B cell (primary cell): Measurements from ENCODE around the gene ZFP14. TPM values are rescaled to one million over a fixed set of nuclear protein-coding genes. Genes with fewer than 3 reads are reported as not detected.

Experiments
- ATAC-seq: fragments of 200-7000 bp; cut with Tn5 transposase; one replicate; pipeline ENCODE4 v1.10.0; 2021; ENCODE audit warnings: low read depth, mild to moderate bottlenecking, moderate number of reproducible peaks, moderate library complexity
- CTCF ChIA-PET: fragments of 350-600 bp; sonication (Branson Sonifier 250); formaldehyde crosslinking; loops from one replicate; lab custom pipeline; 2021; ENCODE audit warnings: antibody characterized with exemption, inconsistent platforms; lab: Charles Lee
- POLR2A ChIA-PET: fragments of 350-600 bp; sonication (Branson Sonifier 250); formaldehyde crosslinking; loops from one replicate; lab custom pipeline; 2021; ENCODE audit warnings: antibody characterized with exemption; lab: Charles Lee
- DNase-seq: peaks from one replicate; pipeline ENCODE4 v3.0.0; 2013
- H2AFZ ChIP-seq: 2 replicates; pipeline ENCODE4 v1.6.1; 2012; ENCODE audit warnings: mild to moderate bottlenecking, low read depth, low read length; ENCODE audit not compliant: insufficient read depth, poor library complexity, severe bottlenecking
- H3K27ac ChIP-seq, 2 donors: 1 replicate in 1 of 2; 2 replicates in 1 of 2; pipeline ENCODE4 v1.5.1; 2012 to 2013; ENCODE audit warnings: low read length in 2 of 2, mild to moderate bottlenecking in 2 of 2, moderate library complexity in 1 of 2
- H3K27me3 ChIP-seq, 4 experiments: fragments of 200-600 bp in 1 of 4; sonication (generic) in 1 of 4; replicated peaks in 1 of 4; 1 replicate in 2 of 4; 2 replicates in 2 of 4; pipeline versions ENCODE4 v1.6.1 to v1.7.0; 2013 to 2016; ENCODE audit warnings: low read length in 3 of 4, mild to moderate bottlenecking in 2 of 4, mixed read lengths in 1 of 4, moderate library complexity in 1 of 4; ENCODE audit not compliant: insufficient read depth in 4 of 4, control insufficient read depth in 3 of 4; ENCODE audit errors: control extremely low read depth in 1 of 4
- H3K36me3 ChIP-seq, 2 experiments: replicated peaks in 1 of 2; 1 replicate in 1 of 2; 2 replicates in 1 of 2; pipeline versions ENCODE4 v1.6.1 to v1.7.1; 2013; ENCODE audit warnings: low read length in 1 of 2; ENCODE audit not compliant: insufficient read depth in 2 of 2, control insufficient read depth in 1 of 2; ENCODE audit errors: control extremely low read depth in 1 of 2, extremely low read depth in 1 of 2
- H3K4me1 ChIP-seq, 2 donors: fragments of 200-600 bp in 1 of 2; sonication (generic) in 1 of 2; 1 replicate in 1 of 2; 2 replicates in 1 of 2; pipeline versions ENCODE4 v1.5.1 to v1.6.1; 2013 to 2017; ENCODE audit warnings: low read length in 2 of 2; ENCODE audit not compliant: control insufficient read depth in 2 of 2, insufficient read depth in 2 of 2
- H3K4me2 ChIP-seq: replicated peaks from 2 replicates; pipeline ENCODE3; 2012; ENCODE audit warnings: mild to moderate bottlenecking, low read depth, low read length; ENCODE audit not compliant: poor library complexity, severe bottlenecking
- H3K4me3 ChIP-seq, 5 experiments: fragments of 200-600 bp in 1 of 5; sonication (generic) in 1 of 5; 1 replicate in 3 of 5; 2 replicates in 2 of 5; pipeline versions ENCODE4 v1.5.1 to v1.7.0; 2011 to 2016; ENCODE audit warnings: low read length in 4 of 5, mild to moderate bottlenecking in 4 of 5, low read depth in 2 of 5, control low read depth in 1 of 5, moderate library complexity in 1 of 5; ENCODE audit not compliant: insufficient read depth in 1 of 5; ENCODE audit errors: control extremely low read depth in 1 of 5, extremely low read depth in 1 of 5
- H3K79me2 ChIP-seq: fragments of 200-600 bp; sonication (generic); one replicate; pipeline ENCODE4 v1.6.0; 2016; ENCODE audit warnings: low read length; ENCODE audit not compliant: control insufficient read depth, insufficient read depth
- H3K9ac ChIP-seq: fragments of 200-600 bp; sonication (generic); 2 replicates; pipeline ENCODE4 v1.6.1; 2017; ENCODE audit warnings: mild to moderate bottlenecking, low read length, moderate library complexity
- H3K9me3 ChIP-seq, 3 donors: one replicate each; pipeline versions ENCODE4 v1.6.1 to v1.7.1; 2013; ENCODE audit warnings: low read length in 2 of 3; ENCODE audit not compliant: control insufficient read depth in 2 of 3, insufficient read depth in 1 of 3; ENCODE audit errors: control extremely low read depth in 1 of 3
- H4K20me1 ChIP-seq: 2 replicates; pipeline ENCODE4 v1.6.0; 2012; ENCODE audit warnings: mild to moderate bottlenecking, low read length; ENCODE audit not compliant: insufficient read depth, control insufficient read depth, poor library complexity, severe bottlenecking
- H3K27ac Mint-ChIP-seq: one replicate; pipeline ENCODE4 v1.8.0; 2021; ENCODE audit warnings: mixed read lengths
- H3K27me3 Mint-ChIP-seq: one replicate; pipeline ENCODE4 v1.8.0; 2021; ENCODE audit warnings: mixed read lengths
- H3K4me1 Mint-ChIP-seq: one replicate; pipeline ENCODE4 v1.8.0; 2021; ENCODE audit warnings: mixed read lengths
- H3K4me3 Mint-ChIP-seq: one replicate; pipeline ENCODE4 v1.8.0; 2021; ENCODE audit warnings: mixed read lengths
- H3K9me3 Mint-ChIP-seq: one replicate; pipeline ENCODE4 v1.8.0; 2022; ENCODE audit warnings: mixed read lengths; ENCODE audit not compliant: insufficient read depth
- CTCF ChIP-seq: fragments of 200-600 bp; IDR thresholded peaks from one replicate; pipeline ENCODE4 v1.8.0; 2022; ENCODE audit warnings: antibody characterized with exemption, mild to moderate bottlenecking
- EZH2 ChIP-seq: IDR thresholded peaks from 2 replicates; pipeline ENCODE4 v1.6.1; 2012; ENCODE audit warnings: borderline replicate concordance, low read depth, mild to moderate bottlenecking, moderate library complexity, low read length; ENCODE audit not compliant: insufficient read depth, poor library complexity, severe bottlenecking
- WGBS: methylation state at CpG from one replicate; pipeline ENCODE4 v1.1.5; 2013; ENCODE audit warnings: missing lambda C conversion rate; ENCODE audit not compliant: insufficient coverage; 5-methylcytosine and 5-hydroxymethylcytosine counted together
- intact Hi-C: fragments of 100-400 bp; cut with micrococcal nuclease; formaldehyde crosslinking; loops from one replicate; pipeline ENCODE4 v1.10.0; 2022
- polyA plus RNA-seq: library from polyadenylated mRNA; depleted of rRNA; stranded (reverse); fragments of >200 nt; gene quantifications from 2 replicates; pipeline ENCODE4 v1.2.3, GENCODE V29; 2012
- total RNA-seq, 2 donors: library from RNA; stranded (reverse); fragments of 120-200 nt in 1 of 2; gene quantifications; 1 replicate in 1 of 2; 2 replicates in 1 of 2; pipeline versions ENCODE4 v1.2.3 to v1.2.4, GENCODE V29; 2013 to 2022

ZFP14 gene
- total and polyA plus RNA-seq, 2 donors (not counting 1 experiment from before 2014, with no cell fraction given) = 5.2 to 22.7 TPM

- H3K79me2 ChIP-seq = peaks cover 70% of the 10 kb centered on the region
- POLR2A ChIA-PET = interaction anchor here (0.7 kb wide), 1 partner anchor 970 kb away, joined by 6 read pairs; no protein-coding TSS in a partner anchor
These were observed 7.1 kb downstream of the ZFP14 start for GRCh38 chr19:36371886-36372285.

GRCh38 chr19:36363845-36364244 lies 15.2 kb downstream of the ZFP14 start:
- Histone ChIP-seq H3K4me3 (no peak overlapping the region), H3K9ac (no peak overlapping the region), H3K9me3 (peaks cover 0 to 11% (median 1%) of the 10 kb centered on the region in 3 donors), H3K4me2 (no peak overlapping the region), H3K36me3 (peaks cover 11 to 60% of the 10 kb centered on the region in 2 experiments), H3K4me1 (no peaks in the 10 kb centered on the region), H3K27ac (no peak overlapping the region), H3K79me2 (peaks cover 29% of the 10 kb centered on the region), H2AFZ (no peak overlapping the region), H3K27me3 (no peaks in the 10 kb centered on the region), H4K20me1 (no peaks in the 10 kb centered on the region)
- Mint-ChIP-seq H3K27ac (no peak overlapping the region), H3K4me1 (no peaks in the 10 kb centered on the region), H3K4me3 (no peak overlapping the region), H3K27me3 (no peaks in the 10 kb centered on the region), H3K9me3 (peaks cover 2% of the 10 kb centered on the region)
- POLR2A ChIA-PET = no interaction called here
- intact Hi-C loops = no loop called here
- TF ChIP-seq EZH2 (no peak), CTCF (no peak)
- 96% methylated on average over 4 of the region's 6 CpGs for WGBS
- DNase-seq (no peak), ATAC-seq (no peak)
- CTCF ChIA-PET = no interaction called here

More at GRCh38 chr19:36371886-36372285, 7.1 kb downstream of the ZFP14 start:
- Histone ChIP-seq H3K27me3 (no peaks in the 10 kb centered on the region), H3K4me2 (no peak overlapping the region), H3K27ac (no peak overlapping the region), H3K36me3 (peaks cover 0 to 11% of the 10 kb centered on the region in 2 experiments), H2AFZ (no peak overlapping the region), H3K4me1 (no peaks in the 10 kb centered on the region), H3K4me3 (no peak overlapping the region), H3K9ac (no peak overlapping the region), H4K20me1 (peaks cover 8% of the 10 kb centered on the region), H3K9me3 (peaks cover 0 to 20% (median 2%) of the 10 kb centered on the region in 3 donors)
- intact Hi-C loops = no loop called here
- Mint-ChIP-seq H3K9me3 (peaks cover 8% of the 10 kb centered on the region), H3K4me3 (no peak overlapping the region), H3K27me3 (no peaks in the 10 kb centered on the region), H3K27ac (no peak overlapping the region), H3K4me1 (peaks cover 16% of the 10 kb centered on the region)
- CTCF ChIA-PET = no interaction called here
- TF ChIP-seq EZH2 (no peak), CTCF (no peak)
- ATAC-seq = no peak
- DNase-seq = no peak
